ENCODE data around the gene SLC13A3.

- TF ChIP-seq, protein P1, sequence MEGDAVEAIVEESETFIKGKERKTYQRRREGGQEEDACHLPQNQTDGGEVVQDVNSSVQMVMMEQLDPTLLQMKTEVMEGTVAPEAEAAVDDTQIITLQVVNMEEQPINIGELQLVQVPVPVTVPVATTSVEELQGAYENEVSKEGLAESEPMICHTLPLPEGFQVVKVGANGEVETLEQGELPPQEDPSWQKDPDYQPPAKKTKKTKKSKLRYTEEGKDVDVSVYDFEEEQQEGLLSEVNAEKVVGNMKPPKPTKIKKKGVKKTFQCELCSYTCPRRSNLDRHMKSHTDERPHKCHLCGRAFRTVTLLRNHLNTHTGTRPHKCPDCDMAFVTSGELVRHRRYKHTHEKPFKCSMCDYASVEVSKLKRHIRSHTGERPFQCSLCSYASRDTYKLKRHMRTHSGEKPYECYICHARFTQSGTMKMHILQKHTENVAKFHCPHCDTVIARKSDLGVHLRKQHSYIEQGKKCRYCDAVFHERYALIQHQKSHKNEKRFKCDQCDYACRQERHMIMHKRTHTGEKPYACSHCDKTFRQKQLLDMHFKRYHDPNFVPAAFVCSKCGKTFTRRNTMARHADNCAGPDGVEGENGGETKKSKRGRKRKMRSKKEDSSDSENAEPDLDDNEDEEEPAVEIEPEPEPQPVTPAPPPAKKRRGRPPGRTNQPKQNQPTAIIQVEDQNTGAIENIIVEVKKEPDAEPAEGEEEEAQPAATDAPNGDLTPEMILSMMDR (IDR thresholded peaks at IDR 0.05 in 4 of 5, conservative IDR thresholded peaks at IDR 0.05 in 1 of 5), result no peak
- TF ChIP-seq POLR2A (IDR thresholded peaks at IDR 0.05), result no peak
Measured at GRCh38 chr20:46647469-46647868, 3.8 kb downstream of the SLC13A3 start.

Measured in gastrocnemius medialis (tissue), 4 donors.